Thymus (tissue), 11 donors: ENCODE data around the gene RSPRY1. TPM values are rescaled to one million over a fixed set of nuclear protein-coding genes. Genes with fewer than 3 reads are reported as not detected.
"Not testable (repeated sequence)": the region's sequence is repeated elsewhere in the genome, so short reads cannot be mapped to it uniquely, and the experiment has no call there.

Experiments used
- DNase-seq, 9 donors: peaks; one replicate each; pipeline ENCODE4 v3.0.0-alpha.2; 2013; ENCODE audit warnings: low spot score in 9 of 9, low read depth in 6 of 9, missing footprints in 1 of 9
- H3K27ac ChIP-seq, 2 donors: one replicate each; pipeline ENCODE4 v1.5.1; 2013; ENCODE audit warnings: control low read depth in 1 of 2, low read depth in 1 of 2, low read length in 1 of 2, mild to moderate bottlenecking in 1 of 2, moderate library complexity in 1 of 2
- H3K27me3 ChIP-seq, 2 donors: one replicate each; pipeline ENCODE4 v1.5.1; 2013; ENCODE audit warnings: low read length in 1 of 2; ENCODE audit not compliant: control insufficient read depth in 2 of 2, insufficient read depth in 1 of 2
- H3K36me3 ChIP-seq, 2 donors: one replicate each; pipeline ENCODE4 v1.5.1; 2013; ENCODE audit warnings: low read length in 1 of 2, mild to moderate bottlenecking in 1 of 2, moderate library complexity in 1 of 2; ENCODE audit not compliant: control insufficient read depth in 2 of 2, insufficient read depth in 2 of 2
- H3K4me1 ChIP-seq, 2 donors: one replicate each; pipeline ENCODE4 v1.5.1; 2013; ENCODE audit warnings: low read length in 2 of 2; ENCODE audit not compliant: control insufficient read depth in 2 of 2, insufficient read depth in 2 of 2
- H3K4me3 ChIP-seq, 2 donors: one replicate each; pipeline ENCODE4 v1.5.1; 2013; ENCODE audit warnings: low read length in 2 of 2, control low read depth in 1 of 2, mild to moderate bottlenecking in 1 of 2
- H3K9me3 ChIP-seq, 2 donors: one replicate each; pipeline ENCODE4 v1.5.1; 2013; ENCODE audit warnings: low read length in 1 of 2, mild to moderate bottlenecking in 1 of 2; ENCODE audit not compliant: control insufficient read depth in 2 of 2, insufficient read depth in 1 of 2
- WGBS: extraction: QIAGEN DNeasy Blood & Tissue Kit; methylation state at CpG from one replicate; pipeline ENCODE4 v1.1.7; 2013; 5-methylcytosine and 5-hydroxymethylcytosine counted together
- polyA plus RNA-seq: library from polyadenylated mRNA; stranded (reverse); fragments of 200-250 nt; gene quantifications from one replicate; pipeline ENCODE4 v1.2.3, GENCODE V29; 2013
- total RNA-seq: library from RNA; stranded (reverse); fragments of 120-200 nt; gene quantifications from one replicate; pipeline ENCODE4 v1.2.4, GENCODE V29; 2013
- donor health status: healthy.

RSPRY1 gene
- total and polyA plus RNA-seq, 2 donors = 19.4 to 29.6 TPM

- Histone ChIP-seq H3K4me1 (peaks cover 10 to 15% of the 10 kb centered on the region in 2 donors), H3K27ac (peak overlapping the region in 1 of 2 donors; percentile 88), H3K4me3 (peak overlapping the region; percentile 96)
- DNase-seq, H3K36me3 ChIP-seq, H3K27me3 ChIP-seq, H3K9me3 ChIP-seq: not testable (repeated sequence)
- 96% methylated on average over 18 of the region's 18 CpGs for WGBS
These were observed 2.0 kb downstream of the RSPRY1 start for GRCh38 chr16:57187902-57188710.

- Histone ChIP-seq H3K9me3 (no peaks in the 10 kb centered on the region), H3K27me3 (no peaks in the 10 kb centered on the region), H3K27ac (no peak overlapping the region), H3K36me3 (no peaks in the 10 kb centered on the region), H3K4me1 (peaks cover 10 to 15% of the 10 kb centered on the region in 2 donors), H3K4me3 (no peak overlapping the region)
- 97% methylated on average over 9 of the region's 9 CpGs for WGBS
- DNase-seq = no peak
These were observed 2.5 kb downstream of the RSPRY1 start for GRCh38 chr16:57188711-57189002.

- WGBS = 98% methylated on average over 4 of the region's 4 CpGs
- H3K4me3 ChIP-seq, H3K27ac ChIP-seq, H3K9me3 ChIP-seq, H3K27me3 ChIP-seq, DNase-seq, H3K36me3 ChIP-seq: not testable (repeated sequence)
- peaks cover 10 to 14% of the 10 kb centered on the region in 2 donors for H3K4me1 ChIP-seq
These were observed 3.4 kb downstream of the RSPRY1 start for GRCh38 chr16:57189527-57189926.

- Histone ChIP-seq H3K4me3 (no peak overlapping the region), H3K36me3 (no peaks in the 10 kb centered on the region), H3K27me3 (no peaks in the 10 kb centered on the region), H3K27ac (no peak overlapping the region), H3K4me1 (peaks cover 4 to 8% of the 10 kb centered on the region in 2 donors), H3K9me3 (no peaks in the 10 kb centered on the region)
- no peak for DNase-seq
- over 99% methylated on average over 2 of the region's 2 CpGs for WGBS
These were observed 4.0 kb downstream of the RSPRY1 start for GRCh38 chr16:57190136-57190535.

GRCh38 chr16:57191056-57191571 lies 5.0 kb downstream of the RSPRY1 start:
- no peaks in the 10 kb centered on the region for H3K27me3 ChIP-seq
- WGBS = 96% methylated on average over 3 of the region's 3 CpGs

GRCh38 chr16:57192146-57192545 lies 6.0 kb downstream of the RSPRY1 start:
- Histone ChIP-seq H3K27ac (no peak overlapping the region), H3K4me1 (peaks cover 3 to 6% of the 10 kb centered on the region in 2 donors), H3K36me3 (no peaks in the 10 kb centered on the region), H3K4me3 (no peak overlapping the region), H3K9me3 (no peaks in the 10 kb centered on the region), H3K27me3 (no peaks in the 10 kb centered on the region)
- WGBS = 97% methylated on average over 3 of the region's 3 CpGs
- DNase-seq = no peak

More at GRCh38 chr16:57191056-57191571, 5.0 kb downstream of the RSPRY1 start:
- Histone ChIP-seq H3K9me3 (no peaks in the 10 kb centered on the region), H3K4me1 (peaks cover 3 to 6% of the 10 kb centered on the region in 2 donors), H3K4me3 (no peak overlapping the region), H3K27ac (no peak overlapping the region), H3K36me3 (no peaks in the 10 kb centered on the region)
- no peak for DNase-seq

GRCh38 chr16:57192720-57193486 lies 6.8 kb downstream of the RSPRY1 start:
- Histone ChIP-seq H3K9me3 (no peaks in the 10 kb centered on the region), H3K4me3 (no peak overlapping the region), H3K27me3 (no peaks in the 10 kb centered on the region), H3K27ac (peak overlapping the region in 1 of 2 donors; percentile 30), H3K4me1 (peaks cover 0 to 2% of the 10 kb centered on the region in 2 donors), H3K36me3 (no peaks in the 10 kb centered on the region)
- 88% methylated on average over 7 of the region's 7 CpGs for WGBS
- no peak for DNase-seq

- Histone ChIP-seq H3K36me3 (peaks cover 0 to 3% of the 10 kb centered on the region in 2 donors), H3K27me3 (no peaks in the 10 kb centered on the region), H3K27ac (no peak overlapping the region), H3K4me3 (no peak overlapping the region), H3K9me3 (no peaks in the 10 kb centered on the region), H3K4me1 (no peaks in the 10 kb centered on the region)
- DNase-seq = no peak
These were observed 8.4 kb downstream of the RSPRY1 start for GRCh38 chr16:57194512-57194911.

- WGBS = 97% methylated on average over 4 of the region's 4 CpGs
- H3K27ac ChIP-seq = no peak overlapping the region
These were observed 10.2 kb downstream of the RSPRY1 start for GRCh38 chr16:57196286-57196685.

More at GRCh38 chr16:57196286-57196685, 10.2 kb downstream of the RSPRY1 start:
- no peaks in the 10 kb centered on the region for H3K27me3 ChIP-seq
- no peak for DNase-seq
- H3K4me1 ChIP-seq = no peaks in the 10 kb centered on the region
- no peak overlapping the region for H3K4me3 ChIP-seq
- no peaks in the 10 kb centered on the region for H3K9me3 ChIP-seq
- H3K36me3 ChIP-seq = peaks cover 0 to 3% of the 10 kb centered on the region in 2 donors
